HG03039 (cell line): ENCODE data around the gene HOXA6.

ENCODE experiments used
- ATAC-seq: cut with Tn5 transposase; IDR thresholded peaks from one replicate; pipeline ENCODE4 v1.9.1; 2021; ENCODE audit warnings: mild to moderate bottlenecking, moderate library complexity; ENCODE audit not compliant: unreplicated experiment

HOXA6 gene

DNA sequence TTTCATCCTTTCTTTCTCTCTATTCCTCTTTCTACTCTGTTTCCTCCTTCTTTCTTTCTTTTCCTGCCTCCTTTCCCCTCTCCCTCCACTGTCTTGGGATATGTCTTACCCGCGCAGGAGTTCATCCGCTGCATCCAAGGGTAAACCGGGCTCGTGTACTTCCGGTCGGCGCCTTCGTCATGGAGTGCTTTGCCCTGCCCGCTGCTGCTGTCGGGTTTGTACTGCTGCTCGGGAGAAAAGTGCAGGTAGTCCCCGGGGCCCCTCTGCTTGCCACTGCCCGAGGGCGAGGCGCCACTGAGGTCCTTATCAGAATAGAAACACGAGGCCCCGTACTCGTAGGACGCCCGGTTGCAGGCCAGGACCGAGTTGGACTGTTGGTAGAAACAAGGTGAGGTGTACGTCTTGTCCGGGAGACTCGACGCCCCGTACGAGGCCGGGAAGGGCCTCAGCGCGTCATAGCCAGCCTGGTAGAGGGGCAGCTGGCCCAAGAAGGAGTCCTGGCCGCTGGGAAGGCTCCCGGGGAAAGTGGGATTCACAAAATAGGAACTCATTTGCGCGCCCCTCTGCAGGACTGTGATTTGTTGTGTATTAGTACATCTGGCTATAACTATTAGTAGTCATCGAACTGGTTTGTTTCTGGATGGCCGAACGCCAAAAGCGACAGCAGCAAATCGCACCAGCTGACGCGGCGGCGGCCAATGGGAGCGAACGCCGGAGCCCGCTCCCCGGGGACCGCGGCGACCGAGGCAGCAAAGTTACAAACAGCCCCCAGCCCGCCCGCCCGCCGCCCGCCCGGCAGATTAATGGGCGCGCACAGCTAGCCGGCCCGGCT, at the start of gene HOXA6:
Gene HOXA6 (minus strand): TSS at position 576 of the 832 bp plus-strand sequence. CDS start 25 bp downstream, at position 551.
- ATAC-seq, result no peak

DNA sequence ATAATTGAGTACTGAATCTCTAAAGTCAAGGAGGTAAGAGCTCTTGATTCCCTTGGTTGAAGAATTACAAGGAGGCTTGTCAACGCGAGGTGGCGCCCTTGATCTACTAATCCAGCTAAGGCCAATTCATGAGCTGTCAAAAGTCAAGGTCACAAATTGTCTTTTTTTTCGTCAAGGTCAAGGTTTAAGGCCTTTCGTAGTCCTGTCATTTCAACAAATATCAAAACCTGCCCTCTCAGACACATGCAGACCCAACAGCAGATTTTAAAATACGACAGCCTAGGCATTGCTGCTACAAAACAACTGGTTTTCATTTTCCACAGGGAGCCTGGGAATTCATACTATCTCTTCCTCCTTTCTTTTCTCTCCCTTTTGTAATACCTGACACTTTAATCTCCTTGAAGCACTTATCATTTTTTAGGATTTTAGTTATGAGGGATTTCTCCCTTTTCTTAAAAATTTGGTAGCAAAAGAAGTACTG, 48.8 kb upstream of the HOXA6 start:
- no peak for ATAC-seq

DNA sequence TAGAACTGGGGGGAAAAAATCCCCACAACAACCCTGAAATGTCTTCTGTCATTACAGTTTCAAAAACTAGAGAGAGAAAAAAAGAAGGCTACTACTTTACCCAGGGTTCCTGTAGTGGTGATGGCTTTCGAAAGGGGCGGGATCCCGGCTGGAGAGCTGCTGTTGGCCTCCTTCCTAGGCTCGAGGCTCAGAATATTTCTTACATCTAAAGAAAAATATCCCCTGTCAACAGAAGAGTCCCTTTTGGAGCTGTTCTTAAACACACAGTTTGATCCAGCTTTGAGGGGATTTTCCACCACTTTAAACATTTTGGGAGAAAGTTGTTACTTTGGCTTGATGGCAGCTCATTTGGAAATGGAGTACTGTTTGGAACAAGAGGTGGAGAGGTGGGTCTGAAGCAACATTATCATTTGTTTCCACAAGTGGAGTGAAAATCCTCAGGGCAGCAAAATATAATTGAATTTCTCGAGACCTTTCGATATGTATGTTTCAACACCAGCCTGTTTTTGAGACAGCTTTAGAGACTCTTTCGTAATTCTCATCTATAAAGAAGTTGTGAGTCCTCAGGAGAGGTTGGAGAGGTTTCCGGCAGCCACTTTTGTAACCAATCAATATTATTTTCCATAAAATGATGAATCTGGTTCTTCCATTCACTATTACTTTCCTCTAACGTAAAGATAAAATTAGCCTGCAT, 47.3 kb upstream of the HOXA6 start:
- ATAC-seq, result no peak

DNA sequence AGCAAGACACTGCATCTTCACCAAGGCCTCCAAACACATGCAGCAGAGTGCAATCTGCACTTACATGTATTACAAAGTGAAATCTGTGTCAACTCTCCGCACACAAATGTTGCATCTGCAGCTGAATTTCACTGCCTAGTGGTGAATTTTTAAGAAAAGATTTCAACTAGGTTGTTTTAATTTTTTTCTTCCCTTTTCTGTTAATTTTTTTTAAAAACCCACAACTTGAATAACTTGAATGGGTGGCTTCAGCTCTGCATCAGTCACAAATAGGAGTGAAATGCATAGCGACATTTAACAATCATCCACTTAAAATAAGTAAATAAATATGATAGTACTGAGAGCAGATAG, 46.4 kb upstream of the HOXA6 start:
- no peak for ATAC-seq

DNA sequence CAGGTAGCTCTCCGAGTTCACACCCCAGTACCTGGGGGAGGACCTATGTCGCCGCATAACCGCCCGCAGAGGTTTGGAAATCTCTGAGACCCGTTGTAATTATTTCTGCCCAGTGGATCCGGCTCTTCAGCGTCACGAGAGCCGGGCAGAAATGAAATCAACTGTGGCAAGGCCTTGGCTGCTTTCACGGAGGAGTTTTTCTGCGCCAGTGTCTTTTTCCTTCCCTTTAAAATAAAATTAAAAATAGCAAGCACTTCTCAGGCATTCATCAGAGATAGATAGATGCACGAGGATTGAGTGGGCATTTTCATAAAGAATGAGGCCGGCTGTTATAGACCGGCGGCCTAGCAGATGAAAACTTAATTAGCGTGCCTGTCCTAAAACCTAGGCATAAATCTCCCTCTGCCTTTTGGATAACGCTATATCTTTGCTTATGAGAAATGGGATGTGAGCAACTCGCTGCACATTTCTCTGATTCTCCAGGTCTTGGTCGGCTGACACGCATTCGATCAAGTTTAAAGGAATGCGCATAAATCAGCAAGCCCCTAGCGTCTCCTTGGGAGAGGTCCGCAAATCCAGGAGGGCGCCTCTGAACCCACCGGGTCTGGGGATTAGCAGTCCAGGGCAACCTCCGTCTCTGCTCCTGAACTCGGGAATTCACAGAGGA, 45.9 kb upstream of the HOXA6 start:
- no peak for ATAC-seq

DNA sequence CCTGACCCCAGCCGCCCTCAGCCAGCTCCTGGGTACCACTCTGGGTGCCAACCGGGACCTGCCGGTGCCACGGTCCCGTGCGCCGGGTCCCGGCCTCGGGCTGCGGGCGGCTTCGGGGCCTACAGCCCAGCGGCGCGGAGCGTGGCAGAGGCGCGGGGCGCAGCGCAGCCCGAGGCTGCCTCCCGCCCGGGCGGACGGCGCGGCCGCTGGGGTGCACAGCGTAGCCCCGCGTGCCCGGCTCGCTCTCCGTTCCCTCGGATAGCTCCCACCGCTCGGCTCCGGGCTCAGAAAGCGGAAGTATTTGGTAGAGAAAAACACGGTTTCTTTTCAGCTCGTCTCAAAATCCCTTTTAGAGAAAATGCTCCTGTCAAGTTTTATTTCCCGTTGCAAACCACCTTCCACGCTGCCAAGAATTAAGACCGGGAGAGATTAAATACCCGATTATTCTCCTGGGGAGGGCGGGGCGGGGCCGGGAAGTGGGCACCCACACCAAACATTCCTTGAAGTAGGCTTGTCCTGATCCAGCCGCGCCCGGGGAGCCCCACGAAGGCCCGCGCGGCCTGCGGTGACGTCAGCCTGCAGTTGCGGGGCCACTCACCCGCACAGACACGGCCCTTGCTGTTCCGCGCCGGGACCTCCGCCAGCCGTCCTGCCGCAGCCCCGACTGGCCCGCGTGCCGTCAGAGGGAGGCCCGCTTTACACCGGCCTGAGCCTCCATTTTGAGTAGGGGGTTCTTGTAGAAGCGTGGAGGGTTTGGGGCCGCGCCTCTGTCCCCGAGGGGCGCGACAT, 45.2 kb upstream of the HOXA6 start:
- no peak for ATAC-seq

DNA sequence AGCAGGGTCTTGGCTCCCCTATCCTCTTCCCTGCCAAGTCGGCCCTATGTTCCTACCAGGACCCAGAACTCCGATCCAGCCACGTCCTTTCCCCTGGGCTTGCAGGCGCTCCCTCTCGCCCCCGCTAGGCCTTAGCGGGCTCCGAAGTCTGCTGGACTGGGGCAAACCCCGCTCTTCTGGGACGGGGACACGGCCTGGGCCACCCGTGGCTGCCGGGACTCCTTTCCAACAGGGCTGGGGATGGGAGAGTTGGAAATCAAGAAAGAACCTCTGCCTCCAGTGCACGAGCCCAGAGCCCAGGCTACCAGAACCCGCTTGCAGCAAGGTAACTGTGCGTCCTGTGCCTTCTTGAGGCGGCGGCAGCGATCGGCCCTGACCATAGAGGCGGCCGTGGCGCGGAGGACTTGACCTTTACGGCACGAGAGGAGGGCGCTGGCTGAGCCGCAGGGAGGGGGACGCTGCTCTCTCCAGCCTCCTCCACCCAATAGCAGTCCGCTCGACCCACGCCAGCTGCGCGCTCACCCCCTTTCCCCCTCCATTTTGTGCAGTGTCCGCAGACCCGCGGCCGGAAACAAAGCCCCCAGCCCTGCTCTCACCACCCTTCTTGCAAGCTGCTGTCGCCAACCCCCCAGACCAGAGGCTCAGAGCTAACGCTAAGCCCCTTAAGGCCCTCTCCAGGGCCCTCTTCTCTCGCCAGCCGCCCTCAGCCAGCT, 44.4 kb upstream of the HOXA6 start:
- ATAC-seq, result no peak

DNA sequence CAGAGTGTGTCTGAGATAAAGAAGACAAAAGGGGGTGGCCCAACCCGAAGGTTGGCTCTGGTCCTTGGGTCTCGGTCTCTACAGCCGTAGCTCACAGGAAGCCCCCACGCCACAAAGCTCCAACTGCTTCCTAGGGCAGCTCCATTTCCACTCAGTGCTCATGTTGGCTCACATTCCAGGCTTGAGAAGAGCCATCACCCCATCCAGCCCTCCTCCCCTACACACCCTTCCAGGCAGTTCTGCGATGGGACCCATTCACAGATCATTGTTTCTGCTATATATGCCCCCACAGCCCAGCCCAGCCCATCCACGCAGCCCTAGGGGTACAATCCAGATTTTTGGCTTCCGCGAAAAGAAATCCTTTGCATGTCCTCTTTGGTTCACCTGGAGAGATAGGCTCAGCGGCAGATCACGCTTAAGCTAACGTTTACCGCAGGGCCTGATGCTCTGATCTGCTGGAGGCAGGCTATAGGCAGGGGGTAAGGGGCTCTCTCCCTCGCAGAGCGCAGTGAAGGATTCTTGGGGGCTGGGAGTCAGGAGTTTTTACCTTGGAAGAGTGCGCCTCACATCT, 43.7 kb upstream of the HOXA6 start:
- ATAC-seq, result no peak

DNA sequence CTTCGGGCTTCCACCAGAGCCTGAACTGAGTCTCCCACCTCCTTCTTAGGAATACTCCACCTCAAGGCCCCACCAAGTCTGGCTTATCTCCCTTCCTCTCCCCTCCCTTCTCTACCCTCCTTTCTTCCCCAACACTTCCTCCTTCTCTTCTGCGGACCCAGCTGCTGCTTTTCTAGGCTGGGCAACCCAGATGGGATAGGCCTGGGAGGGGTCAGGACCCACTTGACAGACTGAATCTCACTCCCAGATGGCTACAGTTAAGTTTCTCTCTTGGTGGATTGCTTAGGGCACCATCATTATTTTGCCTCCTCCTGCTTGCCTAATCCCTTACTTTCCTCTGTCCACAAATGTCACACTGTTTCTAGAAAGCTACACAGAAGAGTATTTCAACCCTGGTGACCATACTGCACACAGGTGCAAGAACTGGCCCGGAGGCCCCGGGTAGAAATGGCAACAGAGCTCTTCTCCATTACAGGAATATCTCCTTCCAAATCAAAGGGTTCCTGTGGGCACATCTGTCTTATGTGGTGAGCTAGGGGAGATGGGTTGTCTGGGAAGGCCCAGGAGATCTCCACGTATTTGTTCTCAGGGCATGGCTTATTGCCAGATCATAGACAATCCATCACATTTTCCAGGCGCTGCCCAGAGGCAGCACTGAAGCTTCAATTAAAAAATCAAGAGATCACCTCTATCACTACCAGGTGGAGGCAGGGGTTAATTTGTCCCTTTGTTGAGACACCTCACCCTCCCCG, 42.6 kb upstream of the HOXA6 start:
- no peak for ATAC-seq

DNA sequence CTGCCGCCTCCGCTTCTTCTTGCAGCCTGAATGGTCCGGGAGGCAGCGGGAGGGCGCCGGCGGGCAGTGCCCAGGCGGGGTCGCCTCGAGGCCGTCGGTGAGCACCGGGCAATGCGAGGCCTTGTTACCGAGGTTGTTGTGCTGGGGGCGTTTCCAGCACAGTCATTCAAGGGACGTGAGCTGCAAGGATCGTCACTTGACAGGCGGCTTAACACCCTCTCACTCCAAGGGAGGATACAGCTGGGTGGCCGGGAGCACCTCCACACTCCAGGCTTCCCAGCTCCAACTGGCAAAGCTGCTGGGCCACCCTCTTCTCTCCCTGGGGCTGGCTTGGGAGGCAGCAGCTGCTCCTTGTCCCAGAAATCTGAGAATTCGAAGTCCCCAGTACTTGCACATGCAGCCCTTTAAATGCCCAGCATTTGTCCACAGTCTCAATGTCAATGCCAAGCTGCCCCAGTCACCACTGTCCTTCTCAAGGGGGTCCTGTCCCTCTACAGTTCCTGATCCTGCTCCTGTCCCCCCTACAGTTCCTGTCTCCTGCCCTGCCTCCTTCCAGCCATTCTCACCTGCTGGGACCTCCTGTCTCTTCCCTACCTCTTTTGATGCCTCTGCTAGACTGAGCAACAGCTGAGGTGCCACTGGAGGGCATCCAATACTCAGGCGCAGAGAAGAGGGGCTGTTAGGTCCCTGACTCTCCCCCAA, 41.9 kb upstream of the HOXA6 start:
- ATAC-seq, result no peak

DNA sequence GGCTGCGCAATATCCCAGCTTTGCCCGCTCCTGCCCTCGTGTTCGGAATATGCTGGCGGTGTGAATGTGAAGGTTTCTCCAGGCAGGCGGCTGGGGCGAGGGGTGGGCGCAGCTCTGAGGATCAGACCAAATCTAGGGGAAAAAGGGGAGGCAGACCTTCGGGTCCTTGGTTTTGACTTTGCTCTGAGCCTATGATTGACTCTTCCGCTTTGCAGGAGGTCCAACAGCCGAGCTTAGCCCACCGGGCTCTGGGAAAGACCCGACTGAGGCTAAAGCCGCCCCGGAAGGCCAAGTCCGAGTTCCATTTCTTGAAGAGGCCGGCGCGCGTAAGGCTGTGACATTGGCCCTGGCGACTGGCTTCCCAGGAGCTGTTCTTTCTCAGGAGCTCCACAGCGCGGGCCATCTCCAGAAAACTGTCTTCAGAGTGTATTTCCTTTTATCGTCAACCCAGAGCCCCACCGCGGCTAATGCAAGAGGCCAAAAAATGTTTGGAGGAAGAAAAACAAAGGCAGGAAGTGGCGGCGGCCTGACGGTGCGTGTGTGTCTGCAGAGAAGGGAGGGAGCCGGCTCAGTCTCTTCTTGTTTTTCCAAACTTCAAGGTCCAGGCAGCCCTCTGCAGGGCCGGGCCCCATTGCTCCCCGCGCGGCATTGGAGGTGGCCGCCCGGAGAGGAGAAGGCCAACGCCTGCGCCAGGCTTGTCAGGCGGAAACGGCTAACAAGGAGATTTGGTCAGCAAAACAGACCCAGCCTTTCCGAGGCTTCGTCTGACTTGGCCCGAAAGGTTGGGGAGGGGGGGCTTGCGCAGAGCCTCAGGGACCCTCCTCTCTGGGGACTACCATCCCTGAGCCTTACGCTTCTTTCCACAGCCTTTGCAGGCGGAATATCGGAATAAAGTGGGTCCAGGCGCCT, 41.1 kb upstream of the HOXA6 start:
- ATAC-seq, result no peak

DNA sequence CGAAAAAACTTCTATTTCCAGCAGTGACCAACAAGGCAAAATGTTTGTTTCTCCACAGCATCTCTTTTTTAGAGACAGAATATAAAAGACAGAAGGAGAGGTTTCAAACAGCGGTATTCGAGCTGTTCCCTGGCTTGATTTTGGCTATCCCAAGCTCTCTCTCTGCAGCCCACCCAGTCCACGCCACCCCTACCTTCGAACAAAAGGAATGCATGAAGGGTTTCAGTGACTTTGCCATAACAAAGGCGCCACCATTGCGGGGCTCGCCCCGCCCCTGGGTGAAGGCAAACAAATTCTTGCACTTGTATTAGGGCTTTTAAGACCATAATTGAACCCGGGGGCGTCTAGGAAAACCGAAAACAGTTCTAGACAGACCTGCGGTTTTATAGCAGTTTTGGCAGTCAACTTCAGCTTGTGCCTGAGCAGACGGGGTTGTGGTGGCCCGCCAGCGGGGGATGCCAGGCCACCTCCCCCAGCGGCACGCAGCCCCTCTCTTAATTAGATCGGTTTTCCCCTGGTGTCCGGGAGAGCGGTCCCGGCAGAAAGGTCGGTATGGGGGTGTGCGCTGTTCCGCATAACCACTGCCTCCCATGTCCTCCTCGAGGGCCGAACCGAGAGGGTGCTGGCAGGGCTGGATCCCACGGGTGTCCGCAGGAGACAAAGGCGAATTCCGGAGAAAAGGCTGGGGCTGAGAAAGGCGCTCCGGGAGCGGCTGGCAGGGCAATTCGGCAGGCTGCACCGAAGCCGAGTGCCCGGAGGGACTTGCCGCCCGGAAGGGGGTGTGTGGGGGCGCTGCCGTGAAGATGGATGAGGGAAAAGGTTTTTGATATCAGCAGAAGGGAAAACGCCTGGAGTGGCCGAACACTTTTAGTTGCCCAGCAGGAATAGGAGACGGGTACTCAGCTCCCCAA, 40.2 kb upstream of the HOXA6 start:
- no peak for ATAC-seq

DNA sequence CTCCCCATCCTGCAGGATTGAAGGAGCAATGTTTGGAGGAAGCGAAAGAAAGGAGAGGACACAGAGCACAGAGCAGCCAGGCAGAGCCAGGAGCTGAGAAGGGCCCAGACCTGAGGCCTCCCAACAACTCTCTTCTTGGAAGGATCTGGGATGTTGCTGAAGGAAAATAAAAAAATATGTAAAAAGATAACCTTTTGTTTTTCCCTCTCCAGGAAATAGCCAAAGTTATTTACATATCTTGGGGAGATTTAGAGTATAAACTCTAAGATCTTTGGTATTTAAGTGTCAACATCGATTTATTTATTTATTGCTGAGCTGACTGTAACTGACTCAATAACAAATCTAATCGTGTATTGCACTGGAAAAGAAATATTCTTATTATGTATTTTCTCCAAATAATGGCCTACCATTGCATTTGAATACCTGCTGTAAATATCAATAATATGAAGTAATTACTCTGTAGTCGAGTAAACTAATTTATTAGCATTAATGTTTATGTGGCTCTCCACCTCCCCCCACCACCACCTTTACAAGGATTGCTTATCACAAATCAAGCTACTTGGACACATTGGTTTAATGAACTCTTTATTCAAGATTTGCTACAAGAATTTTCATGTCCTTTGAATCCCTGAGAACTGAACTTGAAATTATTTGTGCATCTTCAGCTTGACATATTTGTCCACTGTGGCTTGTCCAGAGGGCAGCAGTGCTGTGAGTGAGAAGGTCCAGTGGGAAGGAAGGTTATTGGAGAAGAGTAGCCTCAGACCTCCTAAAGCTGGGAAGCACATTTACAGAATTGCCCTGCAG, 39.3 kb upstream of the HOXA6 start:
- no peak for ATAC-seq

DNA sequence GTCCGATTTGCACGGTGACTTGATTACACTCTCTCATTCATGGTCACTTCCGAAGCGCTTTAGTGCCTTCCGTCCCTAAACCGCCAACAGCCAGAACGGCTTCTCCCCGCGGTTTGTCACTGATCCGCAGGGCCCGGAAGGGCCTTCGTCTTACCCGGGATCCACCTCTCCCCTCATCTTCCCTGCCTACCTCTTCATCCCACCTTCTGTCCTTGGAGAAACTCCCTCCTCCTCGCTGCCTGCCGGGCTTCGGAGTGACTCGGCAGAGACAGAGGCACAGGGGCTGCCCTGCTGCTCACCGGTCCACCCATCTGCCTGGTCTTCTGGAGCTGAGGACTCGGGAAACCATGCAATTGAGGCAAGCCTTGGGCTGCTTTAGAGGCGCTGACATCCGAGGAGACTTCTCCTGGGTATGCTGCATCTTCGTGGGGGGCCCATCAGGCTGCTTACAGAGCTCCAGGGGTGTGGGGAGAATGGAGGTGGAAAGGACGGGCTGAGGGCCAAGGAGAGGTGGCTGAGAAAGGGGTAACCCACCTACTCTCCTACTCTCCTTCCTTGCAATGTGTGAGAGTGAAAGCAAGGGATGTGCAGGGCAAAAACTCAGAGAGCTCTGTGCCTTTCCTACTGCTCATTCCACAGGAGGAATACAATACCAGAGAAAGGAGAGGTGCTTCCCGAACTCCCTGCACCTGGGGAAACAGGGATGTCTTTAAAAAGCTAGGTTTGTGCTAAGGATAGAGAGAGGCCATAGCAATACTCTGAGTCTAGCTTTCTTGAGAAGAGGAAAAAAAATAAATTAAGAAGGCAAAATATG, 38.5 kb upstream of the HOXA6 start:
- ATAC-seq, result no peak
